Liver (tissue), 3 donors: ENCODE results near the gene LARGE1.

Source experiments
- GABPA ChIP-seq, 2 donors: IDR thresholded peaks in 1 of 2; conservative IDR thresholded peaks in 1 of 2; 2 replicates each; pipeline ENCODE4 v1.6.1; 2016; ENCODE audit warnings: antibody characterized with exemption in 2 of 2, mild to moderate bottlenecking in 1 of 2, moderate library complexity in 1 of 2
- RAD21 ChIP-seq, 2 donors: IDR thresholded peaks; 2 replicates each; pipeline ENCODE4 v1.6.1; 2016; ENCODE audit warnings: antibody characterized with exemption in 2 of 2, mild to moderate bottlenecking in 2 of 2
- RXRA ChIP-seq, 2 donors: IDR thresholded peaks; 2 replicates each; pipeline ENCODE4 v1.6.1; 2017 to 2018; ENCODE audit warnings: antibody characterized with exemption in 2 of 2, mild to moderate bottlenecking in 1 of 2
- TAF1 ChIP-seq: conservative IDR thresholded peaks from 2 replicates; pipeline ENCODE4 v1.6.1; 2016; ENCODE audit warnings: antibody characterized with exemption, mild to moderate bottlenecking
- TF ChIP-seq, protein P1 (sequence below): fragments of 150-350 bp; IDR thresholded peaks from 2 replicates; pipeline ENCODE4 v1.5.1; 2017; ENCODE audit warnings: improper control_type of control experiment, low read depth, low read length; ENCODE audit not compliant: missing input control
- TF ChIP-seq, protein P2 (sequence below): IDR thresholded peaks from 2 replicates; pipeline ENCODE4 v1.6.1; 2016; ENCODE audit warnings: antibody characterized with exemption, mild to moderate bottlenecking
- TF ChIP-seq, protein P3 (sequence below): IDR thresholded peaks from 2 replicates; pipeline ENCODE4 v1.6.1; 2016; ENCODE audit warnings: antibody characterized with exemption
- TF ChIP-seq, protein P4 (sequence below): IDR thresholded peaks from 2 replicates; pipeline ENCODE4 v1.6.1; 2016; ENCODE audit warnings: antibody characterized with exemption
- donor health status: healthy.
- donor health status: healthy.

DNA sequence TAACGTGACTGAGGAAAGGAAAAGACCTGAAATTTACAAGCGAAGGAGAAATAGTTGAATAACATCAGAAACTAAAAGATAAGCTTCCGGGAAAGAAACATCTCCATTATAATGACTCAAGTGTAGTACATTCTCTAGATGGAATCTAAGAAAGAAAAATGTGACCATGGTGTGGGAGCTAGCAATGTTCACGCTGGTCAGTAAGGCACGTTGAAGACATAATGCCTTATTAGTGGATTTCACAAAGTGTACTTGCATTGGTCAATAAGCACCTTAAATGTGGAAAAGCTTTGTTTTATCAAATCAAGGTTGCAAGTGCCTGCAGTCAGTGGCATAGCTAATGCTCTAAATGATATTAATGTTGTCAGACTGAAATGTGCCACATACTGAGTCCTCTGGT lies 2.8 kb upstream of the LARGE1 start:
- TF ChIP-seq, protein P1, sequence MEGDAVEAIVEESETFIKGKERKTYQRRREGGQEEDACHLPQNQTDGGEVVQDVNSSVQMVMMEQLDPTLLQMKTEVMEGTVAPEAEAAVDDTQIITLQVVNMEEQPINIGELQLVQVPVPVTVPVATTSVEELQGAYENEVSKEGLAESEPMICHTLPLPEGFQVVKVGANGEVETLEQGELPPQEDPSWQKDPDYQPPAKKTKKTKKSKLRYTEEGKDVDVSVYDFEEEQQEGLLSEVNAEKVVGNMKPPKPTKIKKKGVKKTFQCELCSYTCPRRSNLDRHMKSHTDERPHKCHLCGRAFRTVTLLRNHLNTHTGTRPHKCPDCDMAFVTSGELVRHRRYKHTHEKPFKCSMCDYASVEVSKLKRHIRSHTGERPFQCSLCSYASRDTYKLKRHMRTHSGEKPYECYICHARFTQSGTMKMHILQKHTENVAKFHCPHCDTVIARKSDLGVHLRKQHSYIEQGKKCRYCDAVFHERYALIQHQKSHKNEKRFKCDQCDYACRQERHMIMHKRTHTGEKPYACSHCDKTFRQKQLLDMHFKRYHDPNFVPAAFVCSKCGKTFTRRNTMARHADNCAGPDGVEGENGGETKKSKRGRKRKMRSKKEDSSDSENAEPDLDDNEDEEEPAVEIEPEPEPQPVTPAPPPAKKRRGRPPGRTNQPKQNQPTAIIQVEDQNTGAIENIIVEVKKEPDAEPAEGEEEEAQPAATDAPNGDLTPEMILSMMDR = no peak
- no peak for TF ChIP-seq GABPA (IDR thresholded peaks at IDR 0.05 in 1 of 2, conservative IDR thresholded peaks at IDR 0.05 in 1 of 2)
- TF ChIP-seq, protein P2, sequence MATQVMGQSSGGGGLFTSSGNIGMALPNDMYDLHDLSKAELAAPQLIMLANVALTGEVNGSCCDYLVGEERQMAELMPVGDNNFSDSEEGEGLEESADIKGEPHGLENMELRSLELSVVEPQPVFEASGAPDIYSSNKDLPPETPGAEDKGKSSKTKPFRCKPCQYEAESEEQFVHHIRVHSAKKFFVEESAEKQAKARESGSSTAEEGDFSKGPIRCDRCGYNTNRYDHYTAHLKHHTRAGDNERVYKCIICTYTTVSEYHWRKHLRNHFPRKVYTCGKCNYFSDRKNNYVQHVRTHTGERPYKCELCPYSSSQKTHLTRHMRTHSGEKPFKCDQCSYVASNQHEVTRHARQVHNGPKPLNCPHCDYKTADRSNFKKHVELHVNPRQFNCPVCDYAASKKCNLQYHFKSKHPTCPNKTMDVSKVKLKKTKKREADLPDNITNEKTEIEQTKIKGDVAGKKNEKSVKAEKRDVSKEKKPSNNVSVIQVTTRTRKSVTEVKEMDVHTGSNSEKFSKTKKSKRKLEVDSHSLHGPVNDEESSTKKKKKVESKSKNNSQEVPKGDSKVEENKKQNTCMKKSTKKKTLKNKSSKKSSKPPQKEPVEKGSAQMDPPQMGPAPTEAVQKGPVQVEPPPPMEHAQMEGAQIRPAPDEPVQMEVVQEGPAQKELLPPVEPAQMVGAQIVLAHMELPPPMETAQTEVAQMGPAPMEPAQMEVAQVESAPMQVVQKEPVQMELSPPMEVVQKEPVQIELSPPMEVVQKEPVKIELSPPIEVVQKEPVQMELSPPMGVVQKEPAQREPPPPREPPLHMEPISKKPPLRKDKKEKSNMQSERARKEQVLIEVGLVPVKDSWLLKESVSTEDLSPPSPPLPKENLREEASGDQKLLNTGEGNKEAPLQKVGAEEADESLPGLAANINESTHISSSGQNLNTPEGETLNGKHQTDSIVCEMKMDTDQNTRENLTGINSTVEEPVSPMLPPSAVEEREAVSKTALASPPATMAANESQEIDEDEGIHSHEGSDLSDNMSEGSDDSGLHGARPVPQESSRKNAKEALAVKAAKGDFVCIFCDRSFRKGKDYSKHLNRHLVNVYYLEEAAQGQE = no peak
- TF ChIP-seq, protein P3, sequence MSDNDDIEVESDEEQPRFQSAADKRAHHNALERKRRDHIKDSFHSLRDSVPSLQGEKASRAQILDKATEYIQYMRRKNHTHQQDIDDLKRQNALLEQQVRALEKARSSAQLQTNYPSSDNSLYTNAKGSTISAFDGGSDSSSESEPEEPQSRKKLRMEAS = no peak
- TF ChIP-seq, protein P4, sequence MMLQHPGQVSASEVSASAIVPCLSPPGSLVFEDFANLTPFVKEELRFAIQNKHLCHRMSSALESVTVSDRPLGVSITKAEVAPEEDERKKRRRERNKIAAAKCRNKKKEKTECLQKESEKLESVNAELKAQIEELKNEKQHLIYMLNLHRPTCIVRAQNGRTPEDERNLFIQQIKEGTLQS = no peak
- TF ChIP-seq TAF1 = no peak
- no peak for TF ChIP-seq RAD21 (IDR thresholded peaks at IDR 0.05)
- no peak for TF ChIP-seq RXRA (IDR thresholded peaks at IDR 0.05)
